ENCODE data around the gene NXPH3.
"Not testable (repeated sequence)": the region's sequence is repeated elsewhere in the genome, so short reads cannot be mapped to it uniquely, and the experiment has no call there.

Gene NXPH3

DNA sequence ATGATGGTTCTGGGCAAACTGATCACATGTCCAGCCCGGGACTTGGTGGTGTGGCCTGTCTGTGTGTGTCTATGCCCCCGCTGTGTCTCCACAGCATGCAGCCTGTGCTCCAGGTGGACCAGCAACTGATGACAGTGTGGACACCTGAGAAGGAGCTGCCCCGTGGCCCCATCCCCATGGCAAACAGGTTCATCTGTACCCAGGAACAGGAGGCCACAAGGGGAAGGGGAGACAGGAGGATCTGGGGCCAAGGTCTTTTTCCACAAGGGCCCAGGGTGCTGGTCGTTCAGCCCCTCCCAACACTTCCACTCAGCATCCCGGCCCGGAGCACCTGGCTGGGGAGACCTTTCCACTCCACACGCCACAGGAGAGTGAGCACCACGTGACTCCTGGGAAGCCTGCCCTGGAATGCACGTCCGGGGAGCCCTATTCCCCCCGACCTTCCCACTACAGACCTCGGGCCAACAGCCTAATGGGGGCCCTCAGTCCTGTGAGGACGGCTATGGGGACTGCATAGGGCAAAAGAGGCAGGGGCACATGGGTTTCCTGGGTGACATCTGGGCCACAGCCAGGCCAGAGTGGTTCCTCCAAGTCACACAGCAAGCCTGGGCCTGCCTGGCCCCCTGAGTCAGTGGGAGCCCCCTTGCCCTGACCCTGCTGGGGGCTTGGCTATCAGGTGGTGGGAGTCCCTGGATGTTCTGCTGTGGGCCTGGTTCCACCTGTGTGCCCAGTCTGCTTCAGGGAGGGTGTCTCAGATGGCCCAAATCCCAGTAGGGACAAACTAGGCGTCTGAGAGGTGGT lies 20.8 kb upstream of the NXPH3 start:
- no peak for DNase-seq

DNA sequence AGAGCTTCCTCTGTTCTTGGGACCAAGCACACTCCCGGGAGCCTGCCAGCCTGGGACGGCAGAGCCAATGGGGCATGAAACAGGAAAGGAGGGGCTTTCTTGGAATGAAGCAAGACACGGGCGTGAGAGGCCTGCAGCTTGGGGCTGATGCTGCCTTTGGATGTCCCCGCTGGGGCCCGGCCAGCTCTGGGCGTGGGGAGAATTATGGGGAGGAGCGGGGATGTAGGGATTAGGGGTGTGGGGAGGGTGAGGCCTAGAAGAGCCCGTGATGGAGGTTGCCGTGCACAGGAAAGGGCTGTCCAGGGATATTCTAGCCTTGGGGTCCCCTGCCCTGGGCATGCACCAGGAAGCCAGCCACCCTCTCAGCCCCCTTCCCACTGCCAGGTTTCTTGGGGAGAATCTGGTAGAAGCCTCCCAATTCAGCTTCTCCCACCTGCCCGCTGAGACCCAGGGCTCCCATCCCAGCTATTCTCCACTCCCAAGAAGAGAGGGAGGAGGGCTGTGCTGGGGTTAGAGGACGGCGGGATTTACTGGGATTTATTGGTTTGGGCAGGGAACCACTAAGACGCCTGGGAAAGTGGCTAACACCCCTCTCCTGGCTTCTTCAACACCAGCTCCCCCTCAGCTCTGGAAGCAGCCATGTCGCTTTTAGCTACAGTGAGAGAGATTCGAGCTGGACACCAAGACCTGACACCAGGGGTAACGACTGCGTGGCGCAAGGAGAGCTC lies 20.0 kb upstream of the NXPH3 start:
- no peak for DNase-seq

DNA sequence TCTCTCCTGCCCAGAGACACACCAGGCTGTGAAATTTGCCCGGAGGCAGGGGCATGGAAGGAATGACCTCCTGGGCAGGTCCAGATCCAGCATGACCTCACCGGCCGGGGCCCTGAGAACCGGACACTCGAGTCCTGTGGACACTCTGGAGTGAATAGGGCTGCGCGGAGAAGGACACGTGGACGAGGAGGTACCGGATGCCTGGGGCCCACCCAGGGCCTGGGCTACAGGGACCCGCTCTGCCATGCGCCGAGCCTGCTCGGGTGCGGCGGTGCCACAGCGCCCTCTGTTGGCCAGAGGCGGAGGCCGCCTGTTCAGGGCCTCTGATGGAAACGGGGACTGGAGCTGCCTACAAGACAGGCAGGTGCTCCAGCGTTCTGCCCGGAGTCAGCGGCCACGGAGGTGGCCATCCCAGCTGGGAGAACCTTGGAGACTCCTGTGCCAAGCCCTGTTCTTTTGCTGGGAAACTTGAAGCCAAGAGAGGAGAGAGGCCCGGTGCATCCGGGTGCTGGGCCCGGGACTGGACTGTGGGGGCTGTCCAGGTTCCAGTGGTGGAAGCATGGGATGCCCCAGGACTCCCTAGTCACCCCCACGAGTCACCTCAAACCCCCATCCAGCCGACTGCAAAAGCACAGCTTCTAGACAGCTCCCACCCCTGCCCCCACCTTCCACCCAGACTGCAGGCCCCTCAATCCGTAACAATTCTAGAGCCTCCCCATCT lies 19.3 kb upstream of the NXPH3 start:
- DNase-seq = peak; percentile 71 to 84 (median 78)

DNA sequence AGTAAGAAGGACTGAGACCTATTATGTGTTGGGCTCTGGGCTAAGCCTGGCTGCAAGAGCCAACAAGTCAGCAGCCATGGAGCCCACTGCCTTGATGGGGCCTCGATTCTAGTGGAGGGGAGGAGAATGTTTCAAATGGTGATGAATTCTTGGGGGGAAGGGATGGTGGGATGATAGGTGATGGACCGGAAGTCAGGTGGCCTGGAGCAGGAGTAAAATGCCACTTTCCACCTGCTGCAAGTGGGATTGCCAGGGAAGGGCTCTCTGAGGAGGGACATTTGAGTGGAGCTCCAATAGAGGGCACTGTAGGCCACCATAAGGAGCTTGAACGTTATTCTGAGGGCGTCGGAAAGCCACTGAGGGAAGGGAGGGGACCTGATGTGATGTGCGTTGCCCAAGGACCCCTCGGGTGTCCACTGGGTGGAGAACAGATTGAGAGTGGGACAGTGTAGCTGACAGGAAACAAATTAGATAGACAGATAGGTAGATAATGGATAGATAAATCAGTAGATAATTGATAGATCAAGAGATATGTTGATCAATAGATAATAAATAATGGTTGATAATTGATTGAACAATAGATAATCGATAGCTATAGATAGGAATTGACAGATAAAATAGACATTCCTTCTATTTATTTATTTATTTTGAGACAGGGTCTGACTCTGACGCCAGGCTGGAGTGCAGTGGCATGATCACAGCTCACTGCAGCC lies 18.2 kb upstream of the NXPH3 start:
- no peak for DNase-seq

DNA sequence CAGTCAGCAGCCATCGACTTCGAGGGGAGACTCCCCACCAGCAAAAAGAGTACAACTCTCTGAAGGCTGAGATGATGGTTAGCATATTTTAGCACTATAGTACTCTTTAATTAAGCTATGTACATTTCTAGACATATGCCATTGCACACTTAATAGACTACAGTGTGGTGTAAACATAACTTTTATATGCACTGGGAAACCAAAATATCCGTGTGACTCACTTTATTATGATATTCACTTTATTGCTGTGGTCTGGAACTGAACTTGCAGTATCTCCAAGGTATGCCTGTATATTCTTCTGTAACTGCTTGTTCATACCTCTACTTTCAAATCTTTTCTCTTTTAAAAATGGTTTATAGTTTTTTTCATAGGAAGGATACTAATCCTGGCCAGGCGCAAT lies 11.0 kb upstream of the NXPH3 start:
- no peak for DNase-seq

DNA sequence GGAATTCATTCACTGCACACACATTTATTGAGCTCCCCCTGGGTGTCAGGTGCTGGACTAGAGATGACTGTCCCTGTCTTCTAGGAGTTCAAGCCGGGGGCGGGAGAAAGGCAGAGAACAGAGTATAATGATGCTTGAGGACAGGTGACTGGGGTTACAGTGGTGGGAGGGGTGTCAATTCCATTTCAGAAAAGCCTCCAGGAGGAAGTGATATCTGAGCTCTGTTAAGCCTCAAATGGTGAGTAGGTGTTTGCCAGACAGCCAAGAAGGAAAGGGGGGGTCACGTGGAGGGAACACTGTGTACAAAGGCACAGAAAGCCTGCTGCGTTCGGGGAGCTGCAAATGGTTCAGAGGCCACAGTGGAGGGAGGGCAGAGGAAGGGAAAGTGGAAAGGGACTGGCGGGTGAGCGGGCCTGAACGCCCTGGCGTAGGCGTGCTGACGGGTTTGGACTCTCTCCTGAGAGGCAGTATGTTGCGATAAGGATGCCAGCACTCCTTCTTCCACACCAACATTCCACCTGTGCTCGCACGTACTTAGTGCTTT lies 9.7 kb upstream of the NXPH3 start:
- DNase-seq = no peak

DNA sequence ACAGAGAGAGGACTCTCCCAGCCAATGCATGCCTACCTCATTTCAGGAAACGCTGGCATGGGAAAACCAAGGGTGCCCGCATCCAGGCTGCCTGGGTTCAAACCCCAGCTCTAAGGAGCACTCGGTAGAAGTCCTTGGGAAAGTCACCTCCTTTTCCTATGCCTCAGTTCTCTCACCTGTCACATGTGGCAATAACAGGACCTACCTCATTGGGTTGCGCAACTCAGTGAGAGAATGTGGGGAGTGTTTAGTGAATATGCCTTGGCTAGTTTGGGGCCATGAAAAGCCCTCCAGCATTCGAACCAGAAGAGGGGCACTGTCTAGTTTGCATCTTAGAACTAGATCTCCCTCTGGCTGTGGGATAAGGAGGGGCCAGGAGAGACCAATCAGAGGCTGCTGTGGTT lies 9.0 kb upstream of the NXPH3 start:
- DNase-seq = no peak

DNA sequence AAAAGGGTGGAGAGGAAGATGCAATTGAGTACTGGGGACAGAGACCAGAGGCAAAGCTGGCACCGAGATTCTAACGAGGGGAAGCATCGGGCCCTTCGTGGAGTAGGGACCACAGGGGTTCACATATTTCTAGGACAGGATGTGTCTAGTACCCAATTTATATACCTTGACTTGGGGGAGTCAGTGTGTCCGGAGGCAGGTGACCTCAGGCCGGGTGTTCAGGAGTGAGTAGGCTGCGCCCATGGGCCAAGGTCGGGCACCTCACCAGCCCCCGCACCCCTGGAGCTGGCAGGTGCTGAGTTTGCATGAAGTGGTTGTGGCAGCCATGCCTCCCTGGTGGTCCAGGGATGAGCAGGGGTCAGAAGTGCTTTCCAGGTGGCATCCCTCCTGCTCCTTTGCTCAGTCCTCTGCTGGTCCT lies 8.6 kb upstream of the NXPH3 start:
- no peak for DNase-seq

DNA sequence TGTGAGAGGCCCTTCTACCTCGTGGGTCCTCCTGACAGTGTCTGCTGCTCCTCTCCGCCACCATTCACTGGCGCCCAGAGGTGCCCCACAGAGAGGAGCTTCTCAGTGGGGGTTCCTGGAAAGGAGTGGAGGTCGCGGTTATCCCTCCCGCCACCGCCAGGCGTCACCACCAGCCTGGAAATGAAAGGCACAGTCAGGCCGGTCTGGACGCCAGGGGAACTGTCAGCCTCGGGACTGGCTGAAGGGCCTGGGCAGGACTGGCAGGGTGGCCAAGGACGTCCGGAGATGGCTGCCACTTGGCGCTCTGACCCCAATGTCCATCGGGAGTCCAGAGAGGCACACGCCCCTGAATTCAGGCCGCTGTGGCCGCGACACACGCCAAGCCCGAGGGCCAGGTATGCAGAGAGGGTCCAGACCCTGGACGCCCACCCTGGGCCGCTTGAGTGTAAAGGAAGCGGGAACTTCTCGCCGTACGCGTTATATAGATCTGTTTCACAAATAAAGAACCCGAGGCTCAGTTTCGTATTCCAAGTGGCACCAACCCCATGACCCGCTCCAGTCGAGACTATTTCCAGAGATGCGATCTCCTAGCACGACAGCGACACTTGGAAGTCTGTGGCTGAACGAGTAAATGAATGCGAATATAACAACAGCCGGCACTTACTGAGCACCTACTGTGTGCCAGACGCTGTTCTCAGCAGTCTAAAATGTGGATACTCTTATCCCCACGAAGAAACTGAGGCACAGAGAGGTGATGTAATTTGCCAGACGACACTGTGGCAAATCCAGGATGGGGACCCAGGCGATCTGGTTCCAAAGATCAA lies 7.6 kb upstream of the NXPH3 start:
- DNase-seq = peak; percentile 65 to 84 (median 70)

DNA sequence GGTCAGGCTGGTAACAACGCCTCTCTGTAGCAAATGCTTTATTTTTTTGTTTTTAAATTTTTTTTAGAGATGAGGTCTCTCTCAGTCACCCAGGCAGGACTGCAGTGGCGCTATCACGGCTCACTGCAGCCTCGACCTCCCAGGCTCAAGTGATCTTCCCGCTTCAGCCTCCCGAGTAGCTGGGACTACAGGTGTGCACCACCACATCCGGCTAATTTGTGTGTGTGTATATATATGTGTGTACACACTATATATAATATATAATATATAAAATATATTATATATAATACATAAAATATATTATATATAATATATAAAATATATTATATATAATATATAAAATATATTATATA lies 7.0 kb upstream of the NXPH3 start:
- not testable (repeated sequence) for DNase-seq

DNA sequence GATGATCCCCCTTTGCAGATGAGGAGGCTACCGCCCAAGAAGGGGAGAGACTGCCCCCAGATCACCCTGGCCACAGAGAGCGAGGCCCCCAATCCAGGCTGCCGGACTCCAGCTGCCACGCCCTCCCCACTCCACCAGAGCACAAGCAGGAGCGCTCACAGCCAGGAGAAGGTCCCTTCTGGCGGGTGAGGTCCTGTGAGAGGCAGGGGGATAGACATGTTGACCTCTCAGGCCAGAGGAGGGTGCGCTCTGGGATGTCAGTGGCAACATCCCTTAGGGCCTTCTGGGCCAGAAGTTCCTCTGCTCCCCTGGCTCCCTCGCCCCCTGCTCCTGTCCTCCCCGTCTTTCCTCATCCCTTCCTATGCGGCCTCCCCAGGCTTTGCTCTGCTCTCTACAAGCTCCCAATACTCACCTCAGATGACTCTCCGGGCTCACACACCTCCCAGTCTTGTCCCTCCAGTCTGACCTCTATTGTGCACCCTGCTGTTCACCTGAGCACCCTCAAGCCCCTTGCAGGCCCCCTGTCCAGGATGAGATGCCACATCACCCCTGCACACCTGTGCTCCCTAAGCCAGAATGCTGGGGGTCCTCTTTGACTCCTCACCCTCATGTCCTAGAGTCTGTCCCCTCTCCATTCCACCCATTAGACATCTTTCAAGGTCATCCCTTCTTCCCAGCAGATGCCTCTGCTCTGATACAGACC lies 5.0 kb upstream of the NXPH3 start:
- no peak for DNase-seq

DNA sequence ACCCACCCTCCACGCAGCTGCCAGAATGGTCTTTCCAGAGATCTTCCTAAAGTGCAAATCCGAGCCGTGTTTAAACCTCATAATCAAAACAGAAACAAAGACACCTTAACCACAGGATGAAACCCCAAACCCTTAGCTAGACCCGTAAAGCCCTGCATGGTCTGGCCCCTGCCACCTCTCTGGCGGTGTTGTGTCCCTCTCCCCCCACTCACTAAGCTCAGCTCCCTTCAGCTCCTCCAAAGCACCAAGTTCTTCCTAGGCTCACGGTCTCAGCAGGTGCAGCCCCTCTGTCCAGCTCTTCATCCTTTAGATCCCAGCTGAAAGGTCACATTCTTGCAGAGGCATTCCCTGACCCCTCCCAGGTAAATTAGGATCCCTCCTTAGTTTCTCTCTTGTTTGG lies 4.4 kb upstream of the NXPH3 start:
- DNase-seq = no peak

DNA sequence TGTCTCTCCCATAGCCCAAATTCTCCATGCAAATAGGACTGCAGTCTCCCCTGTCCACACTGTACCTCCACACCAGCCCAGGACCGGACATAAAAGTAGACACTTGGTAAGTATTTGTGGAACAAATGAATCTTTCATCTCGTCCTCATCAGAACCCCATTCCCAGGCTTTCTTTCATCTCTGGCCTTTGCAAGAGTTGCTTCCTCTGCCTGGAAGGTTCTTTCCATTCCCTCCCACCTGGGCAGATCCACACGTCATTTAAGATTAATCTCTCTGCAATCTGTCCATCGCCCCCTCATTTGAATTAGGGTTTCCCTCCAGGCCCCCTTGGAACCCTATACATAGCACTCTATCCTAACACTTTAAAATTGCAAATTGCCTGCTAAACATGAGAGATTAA lies 3.9 kb upstream of the NXPH3 start:
- no peak for DNase-seq

DNA sequence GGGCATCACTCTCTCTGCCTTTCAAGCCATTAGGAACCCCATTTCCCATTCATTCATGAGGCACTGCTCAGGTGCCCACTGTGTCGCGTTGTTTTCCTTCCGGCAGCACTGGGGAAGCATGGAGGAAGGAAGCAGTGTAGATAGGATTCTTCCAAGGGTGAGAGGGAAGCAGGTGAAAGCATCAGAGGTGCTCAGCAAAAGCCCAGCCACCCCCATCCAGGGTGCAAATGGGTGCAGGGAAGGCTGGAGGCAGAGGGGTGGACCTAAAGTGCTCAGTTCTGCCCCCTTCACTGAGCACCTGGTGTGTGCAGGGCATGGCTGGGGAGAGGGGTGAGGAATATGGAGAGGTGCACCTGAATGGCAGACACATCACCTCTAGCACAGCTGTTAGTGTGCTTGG lies 3.4 kb upstream of the NXPH3 start:
- DNase-seq = no peak

DNA sequence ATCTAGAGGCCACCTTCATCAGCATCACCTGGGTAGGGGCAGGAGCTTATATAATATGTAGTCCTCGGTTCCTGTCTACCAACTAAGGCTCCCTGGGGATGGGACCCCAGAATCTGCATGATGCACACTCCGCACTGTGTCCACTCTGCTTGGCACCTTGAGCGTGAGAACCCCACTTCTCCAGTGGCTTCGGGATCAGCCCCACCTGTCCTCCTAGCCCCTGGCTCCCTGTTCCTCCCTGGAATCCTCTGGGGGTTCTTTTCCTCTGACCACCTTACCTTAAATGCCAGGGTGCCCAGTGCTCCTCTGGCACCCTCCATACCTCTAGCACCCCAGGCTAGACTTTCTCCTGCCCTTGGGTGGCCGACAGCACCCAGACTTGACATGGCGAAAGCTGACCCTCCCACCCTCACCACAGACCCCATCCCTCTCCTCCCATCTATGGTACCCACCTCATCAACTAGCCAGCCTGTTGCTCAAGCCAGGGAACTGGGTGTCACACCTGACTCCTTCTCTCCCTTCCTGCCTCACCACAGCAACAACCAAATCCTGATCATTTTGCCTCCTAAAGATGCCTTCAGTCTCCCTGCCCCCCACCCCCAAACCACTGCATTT lies 2.8 kb upstream of the NXPH3 start:
- DNase-seq = no peak

DNA sequence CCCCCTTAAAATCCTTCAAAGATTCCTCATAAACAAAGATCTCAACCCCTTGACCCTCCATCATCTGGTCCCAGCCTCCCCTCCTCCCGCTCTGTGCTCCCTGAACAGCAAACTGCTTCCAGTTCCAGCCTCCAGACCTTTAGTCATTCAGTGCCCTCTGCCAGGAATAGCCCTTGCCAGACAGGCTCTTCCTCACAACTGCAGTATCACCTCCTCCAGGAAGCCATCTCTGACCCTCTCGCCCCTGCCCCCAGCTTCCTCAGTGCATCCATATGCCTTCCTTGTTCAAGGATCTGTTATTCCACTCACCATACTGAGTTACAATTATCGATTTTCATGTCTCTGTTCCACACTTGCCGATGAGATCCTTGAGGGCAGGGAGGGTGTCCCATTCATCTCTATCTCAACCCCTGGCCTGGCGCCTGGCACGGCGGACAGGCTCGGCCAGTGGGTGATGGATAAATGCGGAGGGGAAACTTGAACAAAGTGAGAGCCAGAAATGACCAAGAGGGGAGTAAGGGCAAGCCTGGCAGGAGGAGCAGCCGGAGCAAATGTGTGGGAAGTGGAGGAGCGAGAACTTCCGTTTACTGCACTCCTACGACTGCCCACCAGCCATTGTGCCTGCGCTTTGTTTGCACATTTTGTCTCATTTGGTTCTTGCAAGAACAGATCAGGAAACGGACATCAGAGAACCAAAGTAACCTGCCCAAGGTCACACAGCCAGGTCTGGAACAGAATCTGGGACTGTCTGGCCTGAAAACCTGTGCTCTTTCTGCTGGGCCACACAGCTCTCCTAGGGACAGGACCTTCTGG lies 2.0 kb upstream of the NXPH3 start:
- DNase-seq = no peak

DNA sequence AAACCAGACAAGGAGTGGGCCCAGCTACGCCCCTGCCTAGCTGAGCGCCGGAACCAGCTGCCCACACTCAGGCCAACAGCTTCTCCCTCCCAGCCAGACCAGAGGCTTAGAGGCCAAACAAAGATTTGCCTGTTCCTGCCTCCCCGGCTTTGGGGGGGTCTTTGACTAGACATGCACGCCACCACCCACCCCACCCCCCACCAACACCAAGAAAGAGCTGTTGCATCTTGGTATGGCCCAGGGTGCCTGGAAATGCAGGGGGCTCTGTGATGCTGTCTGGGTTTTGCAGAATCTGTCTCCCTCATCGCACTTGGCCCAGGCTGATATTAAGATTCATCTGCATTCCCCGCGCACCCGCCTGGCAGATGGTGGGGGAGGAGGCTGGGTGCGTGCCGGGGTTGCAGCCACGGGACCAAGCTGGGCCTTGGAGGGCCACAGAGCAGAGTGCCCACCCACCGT lies 1.3 kb upstream of the NXPH3 start:
- DNase-seq = no peak

DNA sequence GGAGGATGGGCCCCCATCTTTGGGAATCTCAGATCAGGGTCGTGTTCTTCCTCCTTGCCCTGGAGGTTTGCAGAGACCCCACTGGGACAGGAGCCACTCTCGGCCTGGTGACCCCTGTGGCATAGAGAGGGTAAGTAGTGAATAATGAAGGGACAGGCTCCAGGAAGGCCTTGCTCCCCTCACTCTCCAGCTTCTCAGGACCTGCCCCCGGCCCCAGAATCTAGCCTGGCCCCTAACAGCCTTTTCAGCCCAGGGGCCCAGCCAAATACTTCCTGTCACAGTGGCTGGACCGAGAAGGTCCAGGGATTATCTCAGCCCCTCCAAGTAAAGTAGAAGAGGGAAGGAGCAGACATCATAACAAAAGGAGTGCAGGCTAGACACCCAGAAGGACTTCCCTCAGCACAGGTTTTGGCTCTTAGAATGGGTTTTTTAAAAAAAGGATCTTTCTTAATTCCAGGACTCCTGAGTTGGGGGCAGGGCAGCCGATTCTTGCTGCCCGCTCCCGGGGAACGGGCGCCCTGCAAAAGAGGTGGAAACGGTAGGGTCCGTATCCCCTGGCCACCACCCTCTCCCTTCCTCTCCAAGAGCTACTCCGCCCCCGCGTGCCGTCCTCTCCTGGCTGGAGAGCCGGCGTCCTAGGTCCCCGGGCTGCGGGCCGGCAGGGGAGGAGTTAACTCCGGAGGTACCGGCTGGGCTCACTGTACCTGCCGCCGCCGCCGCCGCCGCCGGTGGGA lies 559 bp upstream of the NXPH3 start:
- DNase-seq = no peak

Measured in activated naive CD4-positive, alpha-beta T cell (primary cell).